Keratinocyte (primary cell): ENCODE data around the gene SPDYE3.
"Not testable (repeated sequence)": the region's sequence is repeated elsewhere in the genome, so short reads cannot be mapped to it uniquely, and the experiment has no call there.

Experiments used
- EZH2 ChIP-seq: IDR thresholded peaks from one replicate; pipeline ENCODE4 v1.6.1; 2012; ENCODE audit warnings: inconsistent platforms, mild to moderate bottlenecking, low read length, moderate library complexity
- TF ChIP-seq, protein P1 (sequence below), 3 experiments: IDR thresholded peaks in 1 of 3; conservative IDR thresholded peaks in 1 of 3; optimal IDR thresholded peaks in 1 of 3; 2 replicates in 2 of 3; 3 replicates in 1 of 3; pipeline versions ENCODE3 to v1.5.1; 2011; ENCODE audit warnings: low read length in 3 of 3, mild to moderate bottlenecking in 3 of 3, moderate library complexity in 2 of 3, control low read depth in 1 of 3, inconsistent platforms in 1 of 3; ENCODE audit not compliant: insufficient read depth in 2 of 3; ENCODE audit errors: extremely low read depth in 1 of 3

DNA sequence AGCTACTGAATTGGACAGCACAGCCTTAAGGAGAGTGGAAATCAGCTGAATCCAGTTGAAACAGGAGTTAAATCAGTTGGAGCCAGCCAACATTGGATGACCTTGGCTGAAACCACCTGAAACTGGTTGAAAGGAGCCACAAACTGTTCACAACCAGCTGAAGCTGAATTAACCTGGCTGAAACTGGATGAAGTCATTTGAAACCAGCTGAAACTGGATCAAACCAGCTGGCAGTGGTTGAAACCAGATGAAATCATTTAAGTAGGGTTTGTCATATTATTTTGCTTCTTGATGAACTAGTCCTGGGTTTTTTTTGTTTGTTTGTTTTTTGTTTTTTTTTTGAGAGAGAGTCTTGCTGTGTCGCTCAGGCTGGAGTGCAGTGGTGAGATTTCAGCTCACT is 15.3 kb upstream of the SPDYE3 start:
- TF ChIP-seq, protein P1, sequence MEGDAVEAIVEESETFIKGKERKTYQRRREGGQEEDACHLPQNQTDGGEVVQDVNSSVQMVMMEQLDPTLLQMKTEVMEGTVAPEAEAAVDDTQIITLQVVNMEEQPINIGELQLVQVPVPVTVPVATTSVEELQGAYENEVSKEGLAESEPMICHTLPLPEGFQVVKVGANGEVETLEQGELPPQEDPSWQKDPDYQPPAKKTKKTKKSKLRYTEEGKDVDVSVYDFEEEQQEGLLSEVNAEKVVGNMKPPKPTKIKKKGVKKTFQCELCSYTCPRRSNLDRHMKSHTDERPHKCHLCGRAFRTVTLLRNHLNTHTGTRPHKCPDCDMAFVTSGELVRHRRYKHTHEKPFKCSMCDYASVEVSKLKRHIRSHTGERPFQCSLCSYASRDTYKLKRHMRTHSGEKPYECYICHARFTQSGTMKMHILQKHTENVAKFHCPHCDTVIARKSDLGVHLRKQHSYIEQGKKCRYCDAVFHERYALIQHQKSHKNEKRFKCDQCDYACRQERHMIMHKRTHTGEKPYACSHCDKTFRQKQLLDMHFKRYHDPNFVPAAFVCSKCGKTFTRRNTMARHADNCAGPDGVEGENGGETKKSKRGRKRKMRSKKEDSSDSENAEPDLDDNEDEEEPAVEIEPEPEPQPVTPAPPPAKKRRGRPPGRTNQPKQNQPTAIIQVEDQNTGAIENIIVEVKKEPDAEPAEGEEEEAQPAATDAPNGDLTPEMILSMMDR (optimal IDR thresholded peaks at IDR 0.05 in 1 of 3, IDR thresholded peaks at IDR 0.05 in 1 of 3, conservative IDR thresholded peaks at IDR 0.05 in 1 of 3; ENCODE audit: extremely low read depth in 1 of 3, insufficient read depth in 2 of 3, low read length in 3 of 3) = not testable (repeated sequence)
- not testable (repeated sequence) for TF ChIP-seq EZH2
